ENCODE measurements around the gene RNLS.

Gene RNLS

DNA sequence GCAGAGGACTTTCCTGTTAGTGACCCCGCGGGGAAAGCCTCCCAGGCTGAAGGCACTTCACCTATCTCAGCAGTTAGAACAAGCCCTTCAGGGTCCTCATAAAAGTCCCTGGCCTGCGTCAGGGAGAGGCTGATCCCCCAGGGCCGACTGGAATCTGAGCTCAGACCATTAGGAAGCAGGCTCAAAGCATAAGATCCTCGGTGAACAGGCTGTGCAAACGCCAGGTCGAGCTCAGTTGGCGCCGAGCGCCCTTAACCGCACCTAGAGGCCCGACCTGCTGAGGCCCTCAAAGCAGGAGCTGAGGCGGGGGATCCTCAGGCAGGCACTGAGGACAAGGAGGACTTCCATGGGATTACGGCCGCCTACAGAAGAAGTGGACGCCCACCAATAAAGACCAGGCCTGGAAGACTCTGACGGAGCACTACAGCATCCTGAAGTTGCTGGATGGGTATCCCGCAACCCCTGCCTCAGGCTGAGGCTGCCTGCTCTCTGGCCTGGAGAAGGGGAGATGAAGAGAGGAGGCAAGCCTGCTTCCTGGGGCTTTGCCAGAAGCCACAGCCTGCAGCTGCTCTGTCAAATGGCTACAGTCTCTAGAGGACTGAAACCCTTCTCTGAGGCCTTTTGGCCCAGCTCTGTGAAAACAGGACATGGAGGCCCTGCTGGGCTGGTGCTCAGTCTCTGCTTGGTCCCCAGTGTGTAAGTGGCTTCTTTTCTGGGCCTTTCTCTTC is 33.3 kb upstream of the RNLS start:
- TF ChIP-seq, protein P1, sequence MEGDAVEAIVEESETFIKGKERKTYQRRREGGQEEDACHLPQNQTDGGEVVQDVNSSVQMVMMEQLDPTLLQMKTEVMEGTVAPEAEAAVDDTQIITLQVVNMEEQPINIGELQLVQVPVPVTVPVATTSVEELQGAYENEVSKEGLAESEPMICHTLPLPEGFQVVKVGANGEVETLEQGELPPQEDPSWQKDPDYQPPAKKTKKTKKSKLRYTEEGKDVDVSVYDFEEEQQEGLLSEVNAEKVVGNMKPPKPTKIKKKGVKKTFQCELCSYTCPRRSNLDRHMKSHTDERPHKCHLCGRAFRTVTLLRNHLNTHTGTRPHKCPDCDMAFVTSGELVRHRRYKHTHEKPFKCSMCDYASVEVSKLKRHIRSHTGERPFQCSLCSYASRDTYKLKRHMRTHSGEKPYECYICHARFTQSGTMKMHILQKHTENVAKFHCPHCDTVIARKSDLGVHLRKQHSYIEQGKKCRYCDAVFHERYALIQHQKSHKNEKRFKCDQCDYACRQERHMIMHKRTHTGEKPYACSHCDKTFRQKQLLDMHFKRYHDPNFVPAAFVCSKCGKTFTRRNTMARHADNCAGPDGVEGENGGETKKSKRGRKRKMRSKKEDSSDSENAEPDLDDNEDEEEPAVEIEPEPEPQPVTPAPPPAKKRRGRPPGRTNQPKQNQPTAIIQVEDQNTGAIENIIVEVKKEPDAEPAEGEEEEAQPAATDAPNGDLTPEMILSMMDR (conservative IDR thresholded peaks at IDR 0.05; ENCODE audit: low read length) = no peak
- DNase-seq (ENCODE audit: low read depth) = peak; percentile 5
- no peak overlapping the region for H3K4me3 ChIP-seq (ENCODE audit: low read length)

DNA sequence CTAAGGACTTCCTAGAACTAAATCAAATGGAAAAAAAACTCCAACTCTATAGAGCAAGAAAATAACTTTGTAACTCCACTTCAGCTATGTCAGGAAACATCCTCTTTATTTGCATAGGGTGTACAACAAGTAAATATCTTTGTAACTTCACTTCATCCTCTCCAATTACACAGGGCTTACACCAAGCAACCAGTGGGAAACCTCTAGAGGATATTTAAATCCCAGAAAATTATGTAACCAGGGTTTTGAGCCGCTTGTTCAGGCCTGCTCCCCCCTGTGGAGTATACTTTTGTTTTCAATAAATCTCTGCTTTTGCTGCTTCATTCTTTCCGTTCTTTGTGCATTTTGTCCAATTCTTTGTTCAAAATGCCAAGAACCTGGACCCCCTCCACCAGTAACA is 25.7 kb upstream of the RNLS start:
- TF ChIP-seq, protein P1 (conservative IDR thresholded peaks at IDR 0.05; ENCODE audit: low read length) = no peak
- no peak overlapping the region for H3K4me3 ChIP-seq (ENCODE audit: low read length)
- no peak for DNase-seq (ENCODE audit: low read depth)

DNA sequence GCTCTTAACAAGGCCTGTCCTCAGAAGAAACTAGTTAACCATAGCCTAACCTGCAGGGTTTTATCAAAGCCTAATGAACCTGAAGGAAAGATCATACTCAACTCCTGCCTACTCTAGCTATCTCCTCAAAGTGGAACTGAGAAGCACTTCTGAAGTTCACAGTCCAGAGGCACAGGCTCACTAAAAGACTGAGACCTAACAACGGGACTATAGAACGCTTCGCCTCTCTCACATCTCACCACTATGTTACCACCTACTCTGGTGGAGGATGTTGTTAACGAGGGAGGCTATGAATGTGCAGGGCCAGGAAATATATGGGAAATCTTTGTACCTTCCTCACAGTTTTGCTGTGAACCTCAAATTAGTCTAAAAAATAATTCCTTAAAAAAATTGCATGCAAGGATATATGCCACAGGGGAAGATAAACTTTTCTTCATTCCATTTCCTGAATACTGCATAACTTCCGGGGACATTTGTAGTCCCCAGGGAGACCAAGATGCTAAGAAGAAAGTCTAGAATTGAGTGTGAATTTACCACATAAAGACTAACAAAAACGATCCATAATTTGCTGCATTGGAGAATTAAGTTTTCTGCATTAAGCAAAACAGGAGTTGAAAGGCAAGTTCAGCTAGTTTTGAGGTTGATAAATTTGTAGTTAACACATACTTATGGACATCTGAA is 25.1 kb upstream of the RNLS start:
- DNase-seq (ENCODE audit: low read depth) = no peak
- no peak overlapping the region for H3K4me3 ChIP-seq (ENCODE audit: low read length)
- TF ChIP-seq, protein P1 (conservative IDR thresholded peaks at IDR 0.05; ENCODE audit: low read length) = no peak

DNA sequence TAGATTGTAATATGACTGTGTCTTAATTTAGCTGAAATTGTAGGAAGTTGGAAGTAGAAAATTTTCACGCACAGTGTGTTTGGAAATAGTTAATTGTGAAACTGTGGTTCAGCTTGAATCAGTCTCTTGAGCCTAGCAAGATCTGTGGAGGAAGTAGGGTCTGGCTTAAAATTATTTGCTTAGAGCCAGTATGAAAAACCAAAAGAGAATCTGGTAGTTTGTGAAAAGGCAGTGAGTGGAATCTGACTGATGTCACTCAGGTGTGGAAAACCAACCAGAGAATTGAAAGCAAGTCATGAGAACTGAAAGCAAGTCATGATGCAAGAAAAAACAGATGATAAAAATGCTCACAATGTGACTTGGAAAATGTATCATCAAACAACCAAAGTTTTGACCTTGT is 14.9 kb upstream of the RNLS start:
- no peak overlapping the region for H3K4me3 ChIP-seq (ENCODE audit: low read length)
- TF ChIP-seq, protein P1 (conservative IDR thresholded peaks at IDR 0.05; ENCODE audit: low read length) = no peak
- no peak for DNase-seq (ENCODE audit: low read depth)

DNA sequence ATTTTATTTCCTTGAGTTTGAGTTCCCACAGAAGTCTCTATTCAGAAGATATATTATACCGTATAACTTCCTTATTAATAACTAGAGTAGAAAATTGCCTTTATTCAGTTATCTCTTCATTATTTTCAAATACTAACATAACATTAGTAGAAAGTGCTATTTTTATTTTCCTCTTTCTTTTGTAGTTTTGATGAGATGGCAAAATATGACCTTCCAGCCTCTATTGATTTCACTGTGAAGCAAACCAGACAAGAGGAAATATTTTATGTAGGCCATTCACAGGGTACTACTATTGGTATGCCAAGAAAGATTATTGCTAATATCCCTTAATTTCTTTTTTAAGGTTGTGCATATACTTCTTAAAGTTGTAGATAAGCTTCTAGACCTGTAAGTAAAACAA is 11.4 kb upstream of the RNLS start:
- no peak for DNase-seq (ENCODE audit: low read depth)
- TF ChIP-seq, protein P1 (conservative IDR thresholded peaks at IDR 0.05; ENCODE audit: low read length) = no peak
- no peak overlapping the region for H3K4me3 ChIP-seq (ENCODE audit: low read length)

DNA sequence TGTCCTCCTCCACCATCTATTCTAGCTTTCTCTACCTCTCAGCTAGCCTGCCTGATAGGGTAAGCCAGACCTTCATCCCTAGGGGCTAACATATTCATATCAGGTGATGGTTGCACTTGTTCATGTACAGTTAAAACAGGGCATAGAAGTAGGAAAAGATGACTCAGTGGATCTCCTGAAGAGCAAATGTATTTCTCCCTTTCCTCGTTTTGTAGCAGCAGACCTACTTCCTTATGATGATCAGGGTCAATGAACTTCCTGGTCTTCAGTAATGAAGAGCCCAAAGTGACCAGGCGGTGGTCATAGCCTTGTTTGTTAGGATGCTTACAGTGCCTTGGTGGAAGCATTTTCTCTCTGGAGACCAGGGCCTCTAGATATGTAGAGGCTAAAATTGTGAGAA is 9.8 kb upstream of the RNLS start:
- no peak overlapping the region for H3K4me3 ChIP-seq (ENCODE audit: low read length)
- TF ChIP-seq, protein P1 (conservative IDR thresholded peaks at IDR 0.05; ENCODE audit: low read length) = no peak

DNA sequence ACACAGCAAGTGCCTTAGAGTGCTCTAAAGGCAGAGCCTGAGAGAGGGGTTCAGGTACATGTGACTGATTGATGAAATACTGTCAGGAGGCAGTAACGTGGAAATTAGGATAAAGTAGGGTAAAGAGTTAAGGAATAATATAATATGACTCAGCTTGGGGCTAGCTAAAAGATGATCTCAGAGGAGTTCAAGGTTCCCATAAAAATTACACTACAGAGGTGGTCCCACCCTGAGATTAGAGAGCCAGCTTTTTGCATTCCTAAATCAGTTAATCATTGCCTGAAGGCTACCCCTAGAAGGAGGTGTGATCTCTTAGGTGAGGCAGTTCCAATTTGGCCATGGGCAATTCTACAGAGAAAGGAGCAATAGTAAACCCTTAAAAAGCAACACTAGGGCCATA is 9.3 kb upstream of the RNLS start:
- TF ChIP-seq, protein P1 (conservative IDR thresholded peaks at IDR 0.05; ENCODE audit: low read length) = no peak
- no peak for DNase-seq (ENCODE audit: low read depth)
- H3K4me3 ChIP-seq (ENCODE audit: low read length) = no peak overlapping the region

More for the DNA sequence above, 9.8 kb upstream of the RNLS start:
- DNase-seq (ENCODE audit: low read depth) = no peak
